ENCODE measurements around the gene OXNAD1.

OXNAD1 gene

GRCh38 chr3:16221990-16222389, 43.0 kb upstream of the OXNAD1 start:
- H3K9ac ChIP-seq (ENCODE audit: low read length), result no peak overlapping the region
- H4K20me1 ChIP-seq (ENCODE audit: insufficient read depth, low read length), result no peaks in the 10 kb centered on the region
- H3K79me2 ChIP-seq (ENCODE audit: low read length), result no peaks in the 10 kb centered on the region
- no peak for DNase-seq
- no peaks in the 10 kb centered on the region for H3K27me3 ChIP-seq (replicated peaks; ENCODE audit: insufficient read depth, low read length)
- H3K9me3 ChIP-seq (replicated peaks; ENCODE audit: insufficient read depth, low read length), result no peaks in the 10 kb centered on the region
- no peak overlapping the region for H3K4me3 ChIP-seq (ENCODE audit: low read length)
- H3K4me1 ChIP-seq (ENCODE audit: low read length), result no peaks in the 10 kb centered on the region
- H3K27ac ChIP-seq (ENCODE audit: low read length), result no peak overlapping the region
- no peak overlapping the region for H2AFZ ChIP-seq (ENCODE audit: low read length)
- H3K9me2 ChIP-seq (replicated peaks; ENCODE audit: insufficient read depth, low read length), result no peaks in the 10 kb centered on the region
- no peaks in the 10 kb centered on the region for H3K36me3 ChIP-seq (replicated peaks; ENCODE audit: insufficient read depth, low read length)
- TF ChIP-seq EZH2 (optimal IDR thresholded peaks at IDR 0.05; ENCODE audit: low read depth, low read length) (no peak), EZH2phosphoT487 (IDR thresholded peaks at IDR 0.05; ENCODE audit: low read length) (no peak)
- TF ChIP-seq, protein P1, sequence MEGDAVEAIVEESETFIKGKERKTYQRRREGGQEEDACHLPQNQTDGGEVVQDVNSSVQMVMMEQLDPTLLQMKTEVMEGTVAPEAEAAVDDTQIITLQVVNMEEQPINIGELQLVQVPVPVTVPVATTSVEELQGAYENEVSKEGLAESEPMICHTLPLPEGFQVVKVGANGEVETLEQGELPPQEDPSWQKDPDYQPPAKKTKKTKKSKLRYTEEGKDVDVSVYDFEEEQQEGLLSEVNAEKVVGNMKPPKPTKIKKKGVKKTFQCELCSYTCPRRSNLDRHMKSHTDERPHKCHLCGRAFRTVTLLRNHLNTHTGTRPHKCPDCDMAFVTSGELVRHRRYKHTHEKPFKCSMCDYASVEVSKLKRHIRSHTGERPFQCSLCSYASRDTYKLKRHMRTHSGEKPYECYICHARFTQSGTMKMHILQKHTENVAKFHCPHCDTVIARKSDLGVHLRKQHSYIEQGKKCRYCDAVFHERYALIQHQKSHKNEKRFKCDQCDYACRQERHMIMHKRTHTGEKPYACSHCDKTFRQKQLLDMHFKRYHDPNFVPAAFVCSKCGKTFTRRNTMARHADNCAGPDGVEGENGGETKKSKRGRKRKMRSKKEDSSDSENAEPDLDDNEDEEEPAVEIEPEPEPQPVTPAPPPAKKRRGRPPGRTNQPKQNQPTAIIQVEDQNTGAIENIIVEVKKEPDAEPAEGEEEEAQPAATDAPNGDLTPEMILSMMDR (IDR thresholded peaks at IDR 0.05; ENCODE audit: low read length), result no peak
- H3F3A ChIP-seq (ENCODE audit: insufficient read depth, low read length), result no peaks in the 10 kb centered on the region
- no peak overlapping the region for H3K4me2 ChIP-seq (ENCODE audit: low read depth, low read length)

- Histone ChIP-seq H3K9ac (ENCODE audit: low read length) (no peak overlapping the region), H3K79me2 (ENCODE audit: low read length) (no peaks in the 10 kb centered on the region), H3K4me1 (ENCODE audit: low read length) (no peaks in the 10 kb centered on the region), H3K9me3 (replicated peaks; ENCODE audit: insufficient read depth, low read length) (no peaks in the 10 kb centered on the region), H3K36me3 (replicated peaks; ENCODE audit: insufficient read depth, low read length) (no peaks in the 10 kb centered on the region), H2AFZ (ENCODE audit: low read length) (no peak overlapping the region), H3K9me2 (replicated peaks; ENCODE audit: insufficient read depth, low read length) (no peaks in the 10 kb centered on the region), H3K27me3 (replicated peaks; ENCODE audit: insufficient read depth, low read length) (no peaks in the 10 kb centered on the region), H4K20me1 (ENCODE audit: insufficient read depth, low read length) (no peaks in the 10 kb centered on the region), H3F3A (ENCODE audit: insufficient read depth, low read length) (no peaks in the 10 kb centered on the region), H3K4me3 (ENCODE audit: low read length) (no peak overlapping the region), H3K4me2 (ENCODE audit: low read depth, low read length) (no peak overlapping the region), H3K27ac (ENCODE audit: low read length) (no peak overlapping the region)
- no peak for DNase-seq
- TF ChIP-seq EZH2 (optimal IDR thresholded peaks at IDR 0.05; ENCODE audit: low read depth, low read length), result no peak
- TF ChIP-seq, protein P1 (IDR thresholded peaks at IDR 0.05; ENCODE audit: low read length), result no peak
- TF ChIP-seq EZH2phosphoT487 (IDR thresholded peaks at IDR 0.05; ENCODE audit: low read length), result no peak
Observed at GRCh38 chr3:16222547-16222946, 42.5 kb upstream of the OXNAD1 start.

- no peak overlapping the region for H3K27ac ChIP-seq (ENCODE audit: low read length)
- no peaks in the 10 kb centered on the region for H4K20me1 ChIP-seq (ENCODE audit: insufficient read depth, low read length)
- no peaks in the 10 kb centered on the region for H3K79me2 ChIP-seq (ENCODE audit: low read length)
- no peaks in the 10 kb centered on the region for H3K36me3 ChIP-seq (replicated peaks; ENCODE audit: insufficient read depth, low read length)
- no peak overlapping the region for H3K4me2 ChIP-seq (ENCODE audit: low read depth, low read length)
- no peaks in the 10 kb centered on the region for H3K4me1 ChIP-seq (ENCODE audit: low read length)
- no peak overlapping the region for H3K9ac ChIP-seq (ENCODE audit: low read length)
- H3K4me3 ChIP-seq (ENCODE audit: low read length), result no peak overlapping the region
- H3K9me2 ChIP-seq (replicated peaks; ENCODE audit: insufficient read depth, low read length), result no peaks in the 10 kb centered on the region
- no peaks in the 10 kb centered on the region for H3K27me3 ChIP-seq (replicated peaks; ENCODE audit: insufficient read depth, low read length)
- DNase-seq, result no peak
- no peaks in the 10 kb centered on the region for H3K9me3 ChIP-seq (replicated peaks; ENCODE audit: insufficient read depth, low read length)
- TF ChIP-seq, protein P1 (IDR thresholded peaks at IDR 0.05; ENCODE audit: low read length), result no peak
- TF ChIP-seq EZH2 (optimal IDR thresholded peaks at IDR 0.05; ENCODE audit: low read depth, low read length), result no peak
- no peak for TF ChIP-seq EZH2phosphoT487 (IDR thresholded peaks at IDR 0.05; ENCODE audit: low read length)
- no peaks in the 10 kb centered on the region for H3F3A ChIP-seq (ENCODE audit: insufficient read depth, low read length)
- no peak overlapping the region for H2AFZ ChIP-seq (ENCODE audit: low read length)
Observed at GRCh38 chr3:16224325-16224724, 40.7 kb upstream of the OXNAD1 start.

All from MM.1S (cell line).